ENCODE data around the gene RHOH. TPM values are rescaled to one million over a fixed set of nuclear protein-coding genes. Genes with fewer than 3 reads are reported as not detected.

The RHOH gene
- total RNA-seq, 1 experiment from 2014 or later: not detected

GRCh38 chr4:40204507-40205258, 7.9 kb downstream of the RHOH start:
- DNase-seq (ENCODE audit: low spot score): no peak

GRCh38 chr4:40205259-40206198, 8.7 kb downstream of the RHOH start:
- DNase-seq (ENCODE audit: low spot score): no peak

GRCh38 chr4:40206426-40206825, 9.6 kb downstream of the RHOH start:
- DNase-seq (ENCODE audit: low spot score): no peak

- DNase-seq (ENCODE audit: low spot score): no peak
Observed at GRCh38 chr4:40209401-40209800, 12.6 kb downstream of the RHOH start.

- DNase-seq (ENCODE audit: low spot score): no peak
Observed at GRCh38 chr4:40210776-40211175, 13.9 kb downstream of the RHOH start.

GRCh38 chr4:40211224-40212185, 14.7 kb downstream of the RHOH start:
- DNase-seq (ENCODE audit: low spot score): no peak

GRCh38 chr4:40212674-40213527, 16.1 kb downstream of the RHOH start:
- DNase-seq (ENCODE audit: low spot score): no peak

- DNase-seq (ENCODE audit: low spot score): no peak
Observed at GRCh38 chr4:40214038-40214437, 17.2 kb downstream of the RHOH start.

GRCh38 chr4:40214661-40215418, 18.0 kb downstream of the RHOH start:
- no peak for DNase-seq (ENCODE audit: low spot score)

- DNase-seq (ENCODE audit: low spot score): no peak
Observed at GRCh38 chr4:40216622-40217366, 20.0 kb downstream of the RHOH start.

- DNase-seq (ENCODE audit: low spot score): no peak
Observed at GRCh38 chr4:40221744-40222143, 24.9 kb downstream of the RHOH start.

- no peak for DNase-seq (ENCODE audit: low spot score)
Observed at GRCh38 chr4:40223343-40223742, 26.5 kb downstream of the RHOH start.

GRCh38 chr4:40224432-40224831, 27.6 kb downstream of the RHOH start:
- DNase-seq (ENCODE audit: low spot score): no peak

GRCh38 chr4:40225497-40225896, 28.7 kb downstream of the RHOH start:
- no peak for DNase-seq (ENCODE audit: low spot score)

GRCh38 chr4:40227284-40227683, 30.5 kb downstream of the RHOH start:
- no peak for DNase-seq (ENCODE audit: low spot score)

- DNase-seq (ENCODE audit: low spot score): peak; percentile 29
Observed at GRCh38 chr4:40228497-40229365, 31.9 kb downstream of the RHOH start.

- no peak for DNase-seq (ENCODE audit: low spot score)
Observed at GRCh38 chr4:40231316-40231863, 34.6 kb downstream of the RHOH start.

- DNase-seq (ENCODE audit: low spot score): no peak
Observed at GRCh38 chr4:40232610-40233009, 35.8 kb downstream of the RHOH start.
